NT2/D1 (cell line): Measurements from ENCODE around the gene ZNF277.

Experiments used
- YY1 ChIP-seq: IDR thresholded peaks from 2 replicates; pipeline ENCODE4 v1.6.1; 2011; ENCODE audit not compliant: insufficient read length, insufficient read depth
- ZNF274 ChIP-seq: IDR thresholded peaks from 2 replicates; pipeline ENCODE4 v1.6.1; 2011; ENCODE audit warnings: mild to moderate bottlenecking, low read depth, low read length

DNA sequence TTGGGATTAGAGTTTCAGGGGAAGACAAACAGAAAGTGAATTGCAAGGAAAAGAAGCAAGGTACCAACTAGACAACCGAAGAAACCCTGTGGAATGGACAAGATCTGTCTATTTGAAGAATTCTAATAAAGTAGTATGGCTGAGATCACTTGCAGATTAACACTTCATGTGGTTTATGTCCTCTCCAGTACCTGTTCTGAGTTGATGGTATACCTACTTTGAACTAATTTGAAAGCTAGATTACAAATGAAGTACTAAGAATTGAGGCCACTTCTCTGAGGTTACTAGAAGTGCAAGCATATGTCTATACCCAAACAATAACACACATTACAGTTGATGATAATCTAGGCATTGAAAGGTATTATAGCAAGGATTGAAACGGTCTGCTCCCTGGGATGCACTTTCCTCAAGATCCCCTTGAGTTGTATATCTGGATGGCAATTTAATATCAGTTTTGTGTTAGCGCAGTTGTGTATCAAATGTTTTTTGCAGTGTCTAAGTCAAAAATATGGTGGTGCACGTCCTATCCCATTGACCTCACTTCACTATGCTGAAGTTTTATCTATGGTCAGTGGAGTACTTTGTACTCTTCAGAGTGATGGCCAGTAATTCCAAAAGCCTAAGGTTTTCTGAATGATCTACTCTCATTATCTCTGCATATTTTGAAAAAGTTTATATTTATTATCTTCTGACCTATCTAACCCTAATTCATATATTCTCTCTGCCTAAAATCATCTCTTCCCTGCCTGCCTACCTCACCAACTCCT lies 25.9 kb downstream of the ZNF277 start:
- no peak for TF ChIP-seq YY1
- TF ChIP-seq ZNF274: no peak
